DMS53 treated with DMSO at 0.1 percent for 48 hours (cell line): ENCODE measurements around the gene MYL9.

Experiments
- DNase-seq: peaks from one replicate; lab custom pipeline; 2025; ENCODE audit not compliant: unreplicated experiment; lab: John Stamatoyannopoulos, UW

Gene MYL9

GRCh38 chr20:36525620-36526365 lies 15.5 kb upstream of the MYL9 start:
- DNase-seq: no peak

GRCh38 chr20:36526521-36527011 lies 14.8 kb upstream of the MYL9 start:
- DNase-seq: no peak

GRCh38 chr20:36527331-36528125 lies 13.8 kb upstream of the MYL9 start:
- no peak for DNase-seq

- no peak for DNase-seq
These were observed 13.0 kb upstream of the MYL9 start for GRCh38 chr20:36528176-36528874.

GRCh38 chr20:36528875-36529417 lies 12.4 kb upstream of the MYL9 start:
- no peak for DNase-seq

GRCh38 chr20:36532388-36532787 lies 8.9 kb upstream of the MYL9 start:
- no peak for DNase-seq

- no peak for DNase-seq
These were observed 8.5 kb upstream of the MYL9 start for GRCh38 chr20:36532822-36533221.

- no peak for DNase-seq
These were observed 3.1 kb upstream of the MYL9 start for GRCh38 chr20:36538026-36538722.

- no peak for DNase-seq
These were observed 638 bp upstream of the MYL9 start for GRCh38 chr20:36540551-36541211.

GRCh38 chr20:36541768-36542488 lies 609 bp downstream of the MYL9 start:
- DNase-seq: no peak

GRCh38 chr20:36542516-36543183 lies 1.3 kb downstream of the MYL9 start:
- DNase-seq: no peak

- DNase-seq: no peak
These were observed 2.1 kb downstream of the MYL9 start for GRCh38 chr20:36543184-36544133.

- no peak for DNase-seq
These were observed 3.1 kb downstream of the MYL9 start for GRCh38 chr20:36544134-36545018.

- no peak for DNase-seq
These were observed 4.9 kb downstream of the MYL9 start for GRCh38 chr20:36546111-36546736.

- DNase-seq: no peak
These were observed 6.1 kb downstream of the MYL9 start for GRCh38 chr20:36547186-36548005.

GRCh38 chr20:36548006-36548315 lies 6.6 kb downstream of the MYL9 start:
- DNase-seq: no peak
